CD14-positive monocyte (primary cell): ENCODE measurements around the gene OOSP4A. TPM values are rescaled to one million over a fixed set of nuclear protein-coding genes. Genes with fewer than 3 reads are reported as not detected.

ENCODE experiments used
- DNase-seq, 3 donors: peaks; one replicate each; pipeline ENCODE4 v3.0.0-alpha.2; 2011 to 2022
- H2AFZ ChIP-seq: 2 replicates; pipeline ENCODE4 v1.6.0; 2012; ENCODE audit warnings: mild to moderate bottlenecking, low read depth, low read length, inconsistent platforms; ENCODE audit not compliant: insufficient read depth, poor library complexity, severe bottlenecking
- H3K27ac ChIP-seq, 2 donors: 1 replicate in 1 of 2; 2 replicates in 1 of 2; pipeline ENCODE4 v1.5.1; 2012 to 2013; ENCODE audit warnings: low read length in 2 of 2, control low read depth in 1 of 2, inconsistent platforms in 1 of 2, low read depth in 1 of 2, mild to moderate bottlenecking in 1 of 2
- H3K27me3 ChIP-seq, 2 donors: one replicate each; pipeline versions ENCODE4 v1.6.0 to v1.6.1; 2011 to 2013; ENCODE audit warnings: low read length in 2 of 2; ENCODE audit not compliant: control insufficient read depth in 2 of 2, insufficient read depth in 2 of 2
- H3K36me3 ChIP-seq, 2 donors: replicated peaks in 1 of 2; 1 replicate in 1 of 2; 2 replicates in 1 of 2; pipeline versions ENCODE4 v1.5.1 to v1.6.1; 2012 to 2013; ENCODE audit warnings: low read length in 2 of 2, control low read depth in 1 of 2, inconsistent platforms in 1 of 2, mild to moderate bottlenecking in 1 of 2; ENCODE audit not compliant: insufficient read depth in 2 of 2, control insufficient read depth in 1 of 2
- H3K4me1 ChIP-seq, 2 donors: 1 replicate in 1 of 2; 2 replicates in 1 of 2; pipeline versions ENCODE4 v1.5.1 to v1.6.1; 2012 to 2013; ENCODE audit warnings: low read length in 2 of 2, control low read depth in 1 of 2, inconsistent platforms in 1 of 2, mild to moderate bottlenecking in 1 of 2, moderate library complexity in 1 of 2; ENCODE audit not compliant: insufficient read depth in 2 of 2, control insufficient read depth in 1 of 2
- H3K4me2 ChIP-seq: replicated peaks from 2 replicates; pipeline ENCODE3; 2012; ENCODE audit warnings: low read length, moderate library complexity, mild to moderate bottlenecking; ENCODE audit not compliant: poor library complexity, severe bottlenecking; ENCODE audit errors: extremely low read depth
- H3K4me3 ChIP-seq, 3 experiments: fragments of 200-600 bp in 1 of 3; sonication (generic) in 1 of 3; replicated peaks in 1 of 3; 1 replicate in 2 of 3; 2 replicates in 1 of 3; pipeline ENCODE4 v1.5.1; 2011 to 2013; ENCODE audit warnings: low read length in 3 of 3, mild to moderate bottlenecking in 3 of 3, control low read depth in 2 of 3, low read depth in 2 of 3, inconsistent platforms in 1 of 3, moderate library complexity in 1 of 3
- H3K79me2 ChIP-seq: 2 replicates; pipeline ENCODE4 v1.6.0; 2012; ENCODE audit warnings: mild to moderate bottlenecking, control low read depth, inconsistent platforms, low read length, moderate library complexity; ENCODE audit not compliant: insufficient read depth
- H3K9ac ChIP-seq: 2 replicates; pipeline ENCODE4 v1.6.0; 2017; ENCODE audit warnings: low read length, mild to moderate bottlenecking; ENCODE audit not compliant: insufficient read depth, poor library complexity, severe bottlenecking
- H3K9me3 ChIP-seq, 2 donors: replicated peaks in 1 of 2; 1 replicate in 1 of 2; 2 replicates in 1 of 2; pipeline versions ENCODE4 v1.5.1 to v1.6.1; 2012 to 2013; ENCODE audit warnings: low read length in 2 of 2, control low read depth in 1 of 2; ENCODE audit not compliant: control insufficient read depth in 1 of 2, insufficient read depth in 1 of 2
- H4K20me1 ChIP-seq: 2 replicates; pipeline ENCODE4 v1.6.0; 2012; ENCODE audit warnings: mild to moderate bottlenecking, low read length, control low read depth, moderate library complexity; ENCODE audit not compliant: insufficient read depth
- H3K27ac Mint-ChIP-seq, 7 donors: one replicate each; pipeline ENCODE4 v1.8.0; 2020; ENCODE audit warnings: mild to moderate bottlenecking in 7 of 7, mixed read lengths in 7 of 7, moderate library complexity in 6 of 7, inconsistent platforms in 2 of 7
- H3K27me3 Mint-ChIP-seq, 3 donors: one replicate each; pipeline ENCODE4 v1.8.0; 2021 to 2022; ENCODE audit warnings: low read depth in 3 of 3, mild to moderate bottlenecking in 3 of 3, mixed read lengths in 3 of 3, moderate library complexity in 3 of 3, inconsistent platforms in 1 of 3
- H3K36me3 Mint-ChIP-seq, 2 donors: one replicate each; pipeline ENCODE4 v1.8.0; 2020; ENCODE audit warnings: mixed read lengths in 2 of 2, inconsistent platforms in 1 of 2, mild to moderate bottlenecking in 1 of 2
- H3K4me1 Mint-ChIP-seq: one replicate; pipeline ENCODE4 v1.8.0; 2020; ENCODE audit warnings: mild to moderate bottlenecking, mixed read lengths
- H3K4me3 Mint-ChIP-seq, 2 donors: one replicate each; pipeline ENCODE4 v1.8.0; 2020; ENCODE audit warnings: mild to moderate bottlenecking in 2 of 2, mixed read lengths in 2 of 2, moderate library complexity in 1 of 2
- H3K9me3 Mint-ChIP-seq, 7 donors: one replicate each; pipeline ENCODE4 v1.8.0; 2020 to 2022; ENCODE audit warnings: mixed read lengths in 7 of 7, mild to moderate bottlenecking in 6 of 7, moderate library complexity in 6 of 7, inconsistent platforms in 2 of 7
- WGBS: methylation state at CpG from one replicate; pipeline ENCODE4 v1.1.5; 2013; ENCODE audit warnings: missing lambda C conversion rate; ENCODE audit not compliant: insufficient coverage; 5-methylcytosine and 5-hydroxymethylcytosine counted together
- intact Hi-C, 2 donors: fragments of 100-400 bp; cut with micrococcal nuclease; formaldehyde crosslinking; loops; one replicate each; pipeline versions ENCODE4 v1.15.0 to v1.15.1; 2023
- polyA plus RNA-seq, 3 donors: library from polyadenylated mRNA; depleted of rRNA in 1 of 3; unstranded in 2 of 3; stranded (reverse) in 1 of 3; fragments of 300-500 nt in 2 of 3; fragments of >200 nt in 1 of 3; fragmentation: Illumina TruSeq in 2 of 3; gene quantifications; 1 replicate in 2 of 3; 2 replicates in 1 of 3; pipeline ENCODE4 v1.2.3, GENCODE V29; 2012 to 2021
- TF ChIP-seq, protein P1 (sequence below): fragments of 200-600 bp; IDR thresholded peaks from one replicate; pipeline ENCODE4 v1.8.0; 2022; ENCODE audit warnings: antibody characterized with exemption, mild to moderate bottlenecking

Gene OOSP4A
- polyA plus RNA-seq, 3 donors: not detected

DNA sequence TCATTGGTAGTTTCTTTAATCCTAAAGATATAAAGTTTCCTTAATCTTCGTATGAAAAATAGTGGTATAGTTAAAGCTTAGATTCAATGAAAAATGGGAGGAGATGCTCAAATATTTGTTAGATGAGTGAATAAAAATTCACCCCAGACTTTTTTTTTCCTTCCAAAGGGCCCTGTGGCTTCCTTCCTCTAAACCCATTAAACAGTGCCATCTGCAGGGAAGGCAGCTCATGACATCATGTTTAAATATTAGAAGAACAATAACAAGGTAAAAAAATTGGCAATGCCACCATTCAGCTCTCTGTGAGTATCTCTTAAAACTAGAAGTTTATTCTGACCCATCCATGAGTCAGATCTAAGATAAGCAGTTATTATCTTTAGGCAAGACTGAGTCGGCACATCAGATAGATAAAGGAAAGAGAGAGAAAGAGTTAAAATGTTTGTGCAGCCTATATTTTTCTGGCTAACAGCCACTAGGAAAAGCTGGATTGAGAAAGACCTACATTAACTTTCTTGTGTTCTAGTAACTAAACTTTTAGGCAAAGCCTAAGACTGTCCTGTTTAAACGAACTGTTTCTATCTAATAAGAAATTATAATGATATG lies 44.7 kb upstream of the OOSP4A start:
- H3K4me1 Mint-ChIP-seq: peaks cover 1% of the 10 kb centered on the region
- no peaks in the 10 kb centered on the region for H3K27me3 Mint-ChIP-seq
- Histone ChIP-seq H3K27me3 (no peaks in the 10 kb centered on the region), H3K4me3 (no peak overlapping the region), H3K79me2 (no peaks in the 10 kb centered on the region), H4K20me1 (no peaks in the 10 kb centered on the region), H3K4me1 (no peaks in the 10 kb centered on the region), H3K9ac (no peak overlapping the region), H3K9me3 (peaks cover 33 to 35% of the 10 kb centered on the region in 2 donors), H2AFZ (no peak overlapping the region), H3K36me3 (no peaks in the 10 kb centered on the region), H3K27ac (no peak overlapping the region), H3K4me2 (no peak overlapping the region)
- no CpG with 5 or more reads among the region's 3 CpGs for WGBS
- H3K9me3 Mint-ChIP-seq: peaks cover 36 to 51% (median 43%) of the 10 kb centered on the region in 7 donors
- no peak overlapping the region for H3K27ac Mint-ChIP-seq
- no peak overlapping the region for H3K4me3 Mint-ChIP-seq
- peaks cover 0 to 4% of the 10 kb centered on the region in 2 donors for H3K36me3 Mint-ChIP-seq
- TF ChIP-seq, protein P1, sequence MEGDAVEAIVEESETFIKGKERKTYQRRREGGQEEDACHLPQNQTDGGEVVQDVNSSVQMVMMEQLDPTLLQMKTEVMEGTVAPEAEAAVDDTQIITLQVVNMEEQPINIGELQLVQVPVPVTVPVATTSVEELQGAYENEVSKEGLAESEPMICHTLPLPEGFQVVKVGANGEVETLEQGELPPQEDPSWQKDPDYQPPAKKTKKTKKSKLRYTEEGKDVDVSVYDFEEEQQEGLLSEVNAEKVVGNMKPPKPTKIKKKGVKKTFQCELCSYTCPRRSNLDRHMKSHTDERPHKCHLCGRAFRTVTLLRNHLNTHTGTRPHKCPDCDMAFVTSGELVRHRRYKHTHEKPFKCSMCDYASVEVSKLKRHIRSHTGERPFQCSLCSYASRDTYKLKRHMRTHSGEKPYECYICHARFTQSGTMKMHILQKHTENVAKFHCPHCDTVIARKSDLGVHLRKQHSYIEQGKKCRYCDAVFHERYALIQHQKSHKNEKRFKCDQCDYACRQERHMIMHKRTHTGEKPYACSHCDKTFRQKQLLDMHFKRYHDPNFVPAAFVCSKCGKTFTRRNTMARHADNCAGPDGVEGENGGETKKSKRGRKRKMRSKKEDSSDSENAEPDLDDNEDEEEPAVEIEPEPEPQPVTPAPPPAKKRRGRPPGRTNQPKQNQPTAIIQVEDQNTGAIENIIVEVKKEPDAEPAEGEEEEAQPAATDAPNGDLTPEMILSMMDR: peak; percentile 56
- intact Hi-C loops: loop anchor here (5.0 to 10.0 kb wide), 2 partner anchors 94 to 97 kb away; no protein-coding TSS in a partner anchor
- peak; percentile 13 to 28 (median 17) for DNase-seq

GRCh38 chr11:59923813-59924212 lies 40.0 kb upstream of the OOSP4A start:
- no peak for DNase-seq
- Histone ChIP-seq H4K20me1 (no peaks in the 10 kb centered on the region), H3K9ac (no peak overlapping the region), H3K4me1 (no peaks in the 10 kb centered on the region), H3K4me3 (peak overlapping the region in 1 of 3 experiments; percentile 23), H3K27me3 (no peaks in the 10 kb centered on the region), H3K27ac (no peak overlapping the region), H3K9me3 (peaks cover 41 to 59% of the 10 kb centered on the region in 2 donors), H3K4me2 (no peak overlapping the region), H3K36me3 (no peaks in the 10 kb centered on the region), H2AFZ (no peak overlapping the region), H3K79me2 (no peaks in the 10 kb centered on the region)
- no CpG with 5 or more reads among the region's 6 CpGs for WGBS
- Mint-ChIP-seq H3K36me3 (peaks cover 0 to 4% of the 10 kb centered on the region in 2 donors), H3K9me3 (peaks cover 41 to 66% (median 53%) of the 10 kb centered on the region in 7 donors), H3K4me3 (no peak overlapping the region), H3K27ac (no peak overlapping the region), H3K4me1 (no peaks in the 10 kb centered on the region), H3K27me3 (no peaks in the 10 kb centered on the region)
- intact Hi-C loops: no loop called here
- TF ChIP-seq, protein P1: no peak
